Inferior parietal cortex (tissue), 1 donor: ENCODE data around the gene KNL1.
A peak's percentile ranks its signal among the peaks of the same experiment; 100 is the strongest.
"Not testable (repeated sequence)": the region's sequence is repeated elsewhere in the genome, so short reads cannot be mapped to it uniquely, and the experiment has no call there.

Experiments
- DNase-seq: peaks from one replicate; pipeline ENCODE4 v3.0.0-alpha.2; 2016; ENCODE audit errors: extremely low spot score

KNL1 gene, protein sequence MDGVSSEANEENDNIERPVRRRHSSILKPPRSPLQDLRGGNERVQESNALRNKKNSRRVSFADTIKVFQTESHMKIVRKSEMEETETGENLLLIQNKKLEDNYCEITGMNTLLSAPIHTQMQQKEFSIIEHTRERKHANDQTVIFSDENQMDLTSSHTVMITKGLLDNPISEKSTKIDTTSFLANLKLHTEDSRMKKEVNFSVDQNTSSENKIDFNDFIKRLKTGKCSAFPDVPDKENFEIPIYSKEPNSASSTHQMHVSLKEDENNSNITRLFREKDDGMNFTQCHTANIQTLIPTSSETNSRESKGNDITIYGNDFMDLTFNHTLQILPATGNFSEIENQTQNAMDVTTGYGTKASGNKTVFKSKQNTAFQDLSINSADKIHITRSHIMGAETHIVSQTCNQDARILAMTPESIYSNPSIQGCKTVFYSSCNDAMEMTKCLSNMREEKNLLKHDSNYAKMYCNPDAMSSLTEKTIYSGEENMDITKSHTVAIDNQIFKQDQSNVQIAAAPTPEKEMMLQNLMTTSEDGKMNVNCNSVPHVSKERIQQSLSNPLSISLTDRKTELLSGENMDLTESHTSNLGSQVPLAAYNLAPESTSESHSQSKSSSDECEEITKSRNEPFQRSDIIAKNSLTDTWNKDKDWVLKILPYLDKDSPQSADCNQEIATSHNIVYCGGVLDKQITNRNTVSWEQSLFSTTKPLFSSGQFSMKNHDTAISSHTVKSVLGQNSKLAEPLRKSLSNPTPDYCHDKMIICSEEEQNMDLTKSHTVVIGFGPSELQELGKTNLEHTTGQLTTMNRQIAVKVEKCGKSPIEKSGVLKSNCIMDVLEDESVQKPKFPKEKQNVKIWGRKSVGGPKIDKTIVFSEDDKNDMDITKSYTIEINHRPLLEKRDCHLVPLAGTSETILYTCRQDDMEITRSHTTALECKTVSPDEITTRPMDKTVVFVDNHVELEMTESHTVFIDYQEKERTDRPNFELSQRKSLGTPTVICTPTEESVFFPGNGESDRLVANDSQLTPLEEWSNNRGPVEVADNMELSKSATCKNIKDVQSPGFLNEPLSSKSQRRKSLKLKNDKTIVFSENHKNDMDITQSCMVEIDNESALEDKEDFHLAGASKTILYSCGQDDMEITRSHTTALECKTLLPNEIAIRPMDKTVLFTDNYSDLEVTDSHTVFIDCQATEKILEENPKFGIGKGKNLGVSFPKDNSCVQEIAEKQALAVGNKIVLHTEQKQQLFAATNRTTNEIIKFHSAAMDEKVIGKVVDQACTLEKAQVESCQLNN (N-terminal part only)

DNA sequence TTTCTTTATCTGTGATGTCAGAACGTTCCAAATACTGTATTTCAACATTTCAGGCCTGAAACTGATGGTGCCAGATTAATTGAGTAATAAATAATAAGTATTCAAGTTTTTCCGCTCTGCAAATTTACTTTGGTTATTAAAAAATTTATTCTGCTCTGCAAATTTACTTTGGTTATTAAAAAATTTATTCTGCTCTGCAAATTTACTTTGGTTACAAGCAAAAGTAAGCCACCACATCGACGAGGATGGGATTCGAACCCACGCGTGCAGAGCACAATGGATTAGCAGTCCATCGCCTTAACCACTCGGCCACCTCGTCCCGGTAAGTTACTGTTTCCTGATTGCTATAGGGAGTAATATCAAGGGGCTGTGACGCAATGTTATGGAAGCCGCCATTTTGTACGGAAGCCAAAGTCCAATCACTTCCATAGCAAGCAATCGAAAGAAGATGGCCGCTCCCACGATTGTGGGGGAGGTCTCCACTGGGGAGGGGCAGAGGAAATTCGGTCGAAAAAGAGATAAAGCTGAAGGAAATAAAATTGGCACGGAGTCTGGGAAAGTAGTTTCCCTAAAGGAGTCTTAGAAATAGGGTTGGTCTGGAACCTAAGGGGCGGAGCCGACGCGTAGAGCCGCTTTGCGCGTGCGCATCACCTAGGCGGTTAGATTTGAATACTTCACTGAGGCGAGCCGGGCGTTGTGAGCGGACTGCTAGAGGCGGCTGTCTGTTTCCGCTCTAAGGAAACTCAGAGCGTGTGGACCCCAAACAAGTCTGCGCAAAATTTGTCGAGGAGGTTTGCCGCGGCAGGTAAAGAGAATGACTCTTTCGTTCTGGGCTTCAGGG lies at the start of gene KNL1:
Gene KNL1 (plus strand): TSS at position 662 of the 841 bp plus-strand sequence. CDS start 8,683 bp downstream, outside the sequence.
- DNase-seq = peak; percentile 98

DNA sequence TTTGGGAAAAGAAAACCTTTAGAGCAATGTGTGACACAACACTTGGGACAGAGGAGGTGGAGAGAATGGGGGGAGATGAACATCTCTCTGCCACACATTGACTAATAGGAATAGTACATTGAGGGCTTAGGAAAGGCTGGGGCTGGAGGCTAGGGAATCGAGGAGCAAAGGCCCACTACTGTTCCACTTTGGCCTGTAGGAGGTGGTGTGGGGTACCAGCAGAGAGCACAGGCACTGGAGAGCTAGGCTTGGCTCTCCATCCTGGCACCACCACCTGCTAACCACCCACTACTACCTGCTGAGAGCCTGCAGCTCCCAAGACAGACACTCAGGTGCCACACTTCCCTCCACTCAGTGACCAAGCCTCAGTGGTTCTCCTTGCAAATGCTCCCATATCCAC lies 48.6 kb upstream of the KNL1 start:
- DNase-seq = no peak

DNA sequence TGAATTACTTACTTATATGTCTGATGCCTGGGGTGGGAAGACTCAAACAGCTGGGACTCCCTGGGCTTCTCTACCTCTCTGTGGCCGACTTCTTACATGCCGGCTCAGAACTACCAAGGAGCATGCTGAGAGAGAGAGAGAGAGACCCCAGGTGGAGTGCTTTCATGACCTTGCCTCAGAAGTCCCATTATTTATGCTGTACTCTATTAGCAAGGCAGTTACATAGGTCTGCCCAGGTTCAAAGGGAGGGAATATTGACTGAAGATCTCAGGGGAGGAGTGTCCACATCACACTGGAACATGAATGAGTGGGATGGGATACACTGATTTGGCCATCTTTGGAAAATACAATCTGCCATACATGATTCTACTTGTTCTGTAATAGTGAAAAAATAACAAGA lies 45.4 kb upstream of the KNL1 start:
- DNase-seq = no peak

DNA sequence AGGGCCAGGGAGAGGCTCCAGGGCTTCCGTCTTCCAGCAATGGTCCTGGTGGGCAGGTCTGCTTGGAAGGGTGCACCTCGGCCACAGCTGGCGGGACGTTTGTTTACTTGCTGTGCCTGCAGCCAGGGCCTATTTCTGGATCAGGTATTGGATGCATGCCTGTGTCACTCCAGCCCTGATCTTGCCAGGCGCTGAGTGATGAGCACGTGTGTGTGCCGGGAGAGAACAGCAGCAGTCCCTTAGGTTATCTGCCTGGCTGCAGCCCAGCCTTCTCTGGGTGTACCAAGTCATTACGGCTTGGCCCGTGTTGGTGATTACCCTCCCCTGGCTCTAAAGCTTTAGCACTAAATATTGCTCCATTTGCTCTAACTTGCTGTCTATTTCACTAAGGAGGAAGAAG lies 44.2 kb upstream of the KNL1 start:
- DNase-seq = no peak

DNA sequence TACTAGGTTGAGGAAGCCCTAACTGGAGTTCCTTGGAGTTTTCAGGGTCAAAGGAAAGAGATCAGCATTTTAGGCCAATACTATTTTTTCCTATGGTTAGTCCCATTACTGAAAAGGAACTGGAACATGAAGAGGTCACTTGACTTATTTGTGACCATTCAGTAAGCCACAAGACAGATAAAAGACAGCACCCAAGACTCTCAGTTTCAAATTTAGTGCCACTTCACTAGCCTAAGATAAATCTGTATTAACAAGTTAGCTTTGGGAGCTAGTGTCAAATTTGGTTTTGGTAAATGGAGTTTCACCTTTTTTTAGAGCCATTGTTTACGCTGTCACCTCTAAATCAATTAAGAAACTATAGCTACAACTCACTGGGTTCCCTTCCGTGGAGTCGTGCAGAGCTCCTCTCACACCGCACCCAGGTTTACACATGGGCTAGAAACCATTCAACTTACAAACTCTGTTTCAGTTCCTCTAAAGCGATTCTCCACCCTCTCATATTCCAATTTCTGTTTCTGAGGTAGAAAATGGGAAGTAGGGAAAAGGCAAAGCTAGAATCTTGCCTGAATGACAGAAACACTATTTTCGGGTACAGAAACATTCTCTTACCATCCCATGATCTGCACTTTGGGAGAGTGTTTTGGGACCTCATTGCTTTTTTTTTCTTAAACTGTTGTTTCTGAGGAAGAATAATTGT lies 43.6 kb upstream of the KNL1 start:
- DNase-seq = no peak

DNA sequence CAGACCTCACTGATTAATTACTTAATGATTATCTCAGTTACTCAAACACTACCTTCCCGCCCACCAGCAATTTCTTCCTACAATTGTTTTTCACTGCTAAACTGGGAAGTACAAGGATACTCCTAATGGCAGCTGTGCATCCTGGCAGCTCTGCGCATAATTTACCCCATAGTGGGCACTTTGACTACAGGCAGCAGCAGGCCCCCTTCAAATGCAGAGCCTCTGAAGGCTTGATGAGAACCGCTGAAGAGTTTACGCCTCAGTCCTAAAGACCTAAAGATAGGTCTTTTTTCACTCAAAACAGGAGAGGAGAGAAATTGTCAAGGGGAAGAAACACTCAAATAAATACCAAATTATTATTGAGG lies 39.9 kb upstream of the KNL1 start:
- no peak for DNase-seq

DNA sequence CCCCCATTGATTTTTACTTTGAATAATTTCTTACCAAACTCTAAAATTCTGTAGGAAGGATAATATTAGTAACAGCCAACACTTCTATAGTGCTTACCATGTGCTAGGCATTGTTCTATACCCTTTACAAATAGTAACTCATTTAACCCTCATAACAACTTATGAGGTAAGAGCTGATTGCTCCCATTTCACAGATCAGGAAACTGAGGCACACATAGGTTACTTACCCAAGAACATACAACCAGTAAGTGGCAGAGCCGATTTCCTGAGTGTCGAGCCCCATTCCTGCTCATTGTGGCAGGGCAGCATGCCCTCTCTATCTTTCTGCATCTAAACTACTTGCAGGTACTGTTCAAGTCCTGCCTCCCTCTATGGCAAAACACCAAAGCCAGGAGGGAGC lies 38.2 kb upstream of the KNL1 start:
- no peak for DNase-seq

DNA sequence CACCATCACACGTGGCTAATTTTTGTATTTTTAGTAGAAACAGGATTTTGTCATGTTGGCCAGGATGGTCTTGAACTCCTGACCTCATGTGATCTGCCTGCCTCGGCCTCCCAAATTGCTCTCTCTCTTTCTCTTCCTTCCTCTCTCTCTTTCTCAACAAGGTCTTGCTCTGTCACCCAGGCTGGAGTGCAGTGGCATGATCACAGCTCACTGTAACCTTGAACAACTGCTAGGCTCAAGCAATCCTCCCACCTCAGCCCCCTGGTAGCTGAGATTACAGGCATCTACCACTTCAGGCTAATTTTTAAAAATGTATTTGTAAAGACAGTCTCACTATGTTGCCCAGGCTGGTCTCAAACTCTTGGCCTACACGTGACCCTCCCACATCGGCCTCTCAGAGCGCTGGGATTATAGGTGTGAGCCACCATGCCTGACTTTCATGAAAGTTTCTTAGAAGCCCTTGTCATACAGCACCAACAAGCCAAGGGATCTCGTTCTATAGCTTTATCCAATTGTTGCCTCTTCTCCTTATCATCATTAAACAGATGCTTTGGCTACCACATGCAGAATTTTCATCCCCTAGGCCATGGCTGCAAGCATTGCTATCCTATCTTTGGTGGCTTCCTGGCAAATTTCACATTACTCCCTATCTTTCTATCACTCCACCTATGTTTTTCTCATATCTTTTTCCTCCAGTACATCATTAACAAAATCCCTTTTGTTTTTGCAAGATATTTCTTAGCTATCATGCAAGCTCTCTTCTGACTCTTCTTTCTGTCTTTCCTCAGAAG lies 34.9 kb upstream of the KNL1 start:
- DNase-seq = no peak

DNA sequence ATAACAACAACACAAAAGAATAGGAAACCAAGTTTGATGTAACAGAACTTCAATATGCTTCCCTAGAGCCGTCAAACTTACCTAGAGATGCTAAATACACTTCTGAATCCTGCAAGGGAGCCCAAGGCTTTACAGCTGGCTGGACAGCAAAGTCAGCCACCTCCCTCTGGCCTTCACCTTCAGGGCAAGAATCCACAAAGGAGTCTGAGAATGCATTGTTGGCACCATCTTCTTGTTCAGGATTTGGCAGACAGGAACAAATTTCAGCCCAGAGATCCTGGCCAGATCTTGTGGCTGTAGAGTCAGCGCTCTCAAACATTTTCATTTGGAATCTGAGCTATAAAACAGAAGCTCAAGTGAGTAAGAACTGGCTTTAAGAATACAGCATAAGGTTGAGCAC lies 31.4 kb upstream of the KNL1 start:
- DNase-seq = no peak

DNA sequence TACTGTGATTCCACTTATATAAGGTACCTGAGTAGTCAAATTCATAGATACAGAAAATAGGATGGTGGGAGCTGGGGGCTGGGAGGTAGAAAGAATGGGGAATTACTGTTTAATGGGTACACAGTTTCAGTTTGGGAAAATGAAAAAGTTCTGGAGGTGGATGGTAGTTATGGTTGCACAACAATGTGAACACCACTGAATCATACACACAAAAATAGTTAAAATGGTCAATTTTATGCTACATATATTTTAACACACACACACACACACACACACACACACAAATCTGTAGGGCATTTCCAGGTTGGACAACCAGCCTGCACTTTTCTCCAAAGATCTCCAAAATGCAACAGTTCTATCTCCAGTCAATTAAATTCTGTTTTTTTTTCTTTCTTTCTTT lies 30.6 kb upstream of the KNL1 start:
- DNase-seq = no peak

DNA sequence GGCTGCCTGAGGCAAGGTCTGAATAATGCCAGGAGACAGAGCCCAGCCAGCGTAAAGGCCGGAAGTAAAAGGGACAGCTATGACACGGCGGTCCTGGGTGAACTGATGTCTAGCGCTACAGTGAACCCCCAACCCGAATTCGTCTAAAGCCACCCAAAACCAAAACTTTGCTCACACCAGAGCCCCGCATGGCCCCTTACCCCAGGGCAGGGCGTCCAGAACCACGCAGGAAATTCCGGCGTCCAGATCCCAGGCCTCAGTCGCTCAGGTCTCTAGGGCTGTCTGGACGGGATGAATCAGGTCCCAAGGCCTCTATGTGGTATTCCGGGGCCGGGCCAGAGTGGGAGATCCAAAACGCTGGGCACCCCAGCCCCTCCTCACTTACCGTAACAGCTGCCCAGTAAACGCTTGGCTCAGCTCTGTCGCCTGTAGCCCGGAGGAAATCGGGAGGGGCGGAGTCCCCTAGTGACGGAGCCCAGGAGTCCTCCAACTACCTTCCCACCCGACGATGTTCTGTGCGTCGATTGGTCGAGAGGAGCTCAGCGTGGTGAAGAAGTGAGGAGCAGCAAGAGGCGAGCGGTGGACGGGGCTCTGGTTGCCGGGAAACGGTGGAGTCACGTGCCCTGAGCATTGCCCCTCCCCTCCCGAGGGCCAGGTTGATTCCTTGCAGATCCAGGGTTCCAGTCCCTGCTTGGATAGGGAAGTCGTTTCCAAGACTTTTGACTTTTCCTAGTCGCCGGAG lies 29.3 kb upstream of the KNL1 start, which contains the start of gene CCDC32:
Gene CCDC32 (minus strand): TSS at position 452 of the 742 bp plus-strand sequence. CDS start 2,027 bp downstream, outside the sequence.
- DNase-seq = peak; percentile 99

DNA sequence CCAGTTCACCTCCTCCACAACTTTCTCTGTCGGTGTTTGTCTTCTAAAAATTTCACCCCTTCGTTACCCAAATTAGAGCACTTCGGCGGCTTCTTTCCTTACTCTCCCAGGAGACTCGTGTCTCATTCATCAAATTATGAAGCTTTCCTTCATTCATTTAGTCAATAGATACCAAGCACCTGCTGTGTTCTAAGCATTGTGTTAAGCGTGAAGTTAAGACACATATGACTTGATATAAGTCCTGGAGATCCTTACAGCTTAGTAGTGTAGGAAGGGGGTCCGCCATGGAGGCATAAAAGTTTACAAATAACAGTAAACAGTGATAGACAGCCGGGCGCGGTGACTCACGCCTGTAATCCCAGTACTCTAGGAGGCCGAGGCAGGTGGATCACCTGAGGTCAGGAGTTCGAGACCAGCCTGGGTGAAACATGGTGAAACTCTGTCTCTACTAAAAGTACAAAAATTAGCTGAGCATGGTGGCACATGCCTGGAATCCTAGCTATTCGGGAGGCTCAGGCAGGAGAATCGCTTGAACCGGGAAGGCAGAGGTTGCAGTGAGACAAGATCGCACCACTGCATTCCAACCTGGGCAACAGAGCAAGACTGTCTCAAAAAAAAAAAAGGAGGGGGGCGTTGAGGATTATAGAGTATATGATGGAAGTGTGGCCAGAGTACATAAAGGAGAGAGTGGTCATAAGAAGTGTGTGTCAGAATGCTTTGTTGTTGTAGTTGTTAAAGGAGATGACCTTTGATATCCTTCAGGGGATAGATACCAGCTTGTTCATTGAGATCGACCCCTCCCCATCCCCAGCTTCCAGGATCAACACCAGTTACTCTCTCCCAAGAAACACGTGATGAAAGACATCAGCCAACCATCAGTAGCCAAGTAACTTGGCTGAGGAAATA lies 28.5 kb upstream of the KNL1 start:
- DNase-seq = no peak

DNA sequence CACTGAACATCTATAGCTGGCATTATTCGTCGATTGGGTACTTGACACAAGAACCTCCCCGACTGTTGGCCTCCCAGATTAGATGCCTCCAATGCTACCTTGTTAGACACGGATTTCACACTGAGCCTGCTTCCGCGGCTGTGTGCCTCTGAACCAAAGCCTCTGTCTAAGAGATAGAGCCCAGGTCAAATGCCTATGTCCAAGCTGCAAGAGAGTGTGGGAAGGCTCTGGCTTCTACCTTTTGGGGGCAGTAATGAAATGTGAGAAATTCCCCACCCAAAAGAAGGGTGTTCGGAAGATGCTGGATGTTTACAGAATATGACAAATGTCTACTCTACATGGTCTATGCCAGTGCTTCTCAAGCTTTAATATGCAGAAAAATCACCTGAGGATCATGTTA lies 26.9 kb upstream of the KNL1 start:
- DNase-seq = no peak

DNA sequence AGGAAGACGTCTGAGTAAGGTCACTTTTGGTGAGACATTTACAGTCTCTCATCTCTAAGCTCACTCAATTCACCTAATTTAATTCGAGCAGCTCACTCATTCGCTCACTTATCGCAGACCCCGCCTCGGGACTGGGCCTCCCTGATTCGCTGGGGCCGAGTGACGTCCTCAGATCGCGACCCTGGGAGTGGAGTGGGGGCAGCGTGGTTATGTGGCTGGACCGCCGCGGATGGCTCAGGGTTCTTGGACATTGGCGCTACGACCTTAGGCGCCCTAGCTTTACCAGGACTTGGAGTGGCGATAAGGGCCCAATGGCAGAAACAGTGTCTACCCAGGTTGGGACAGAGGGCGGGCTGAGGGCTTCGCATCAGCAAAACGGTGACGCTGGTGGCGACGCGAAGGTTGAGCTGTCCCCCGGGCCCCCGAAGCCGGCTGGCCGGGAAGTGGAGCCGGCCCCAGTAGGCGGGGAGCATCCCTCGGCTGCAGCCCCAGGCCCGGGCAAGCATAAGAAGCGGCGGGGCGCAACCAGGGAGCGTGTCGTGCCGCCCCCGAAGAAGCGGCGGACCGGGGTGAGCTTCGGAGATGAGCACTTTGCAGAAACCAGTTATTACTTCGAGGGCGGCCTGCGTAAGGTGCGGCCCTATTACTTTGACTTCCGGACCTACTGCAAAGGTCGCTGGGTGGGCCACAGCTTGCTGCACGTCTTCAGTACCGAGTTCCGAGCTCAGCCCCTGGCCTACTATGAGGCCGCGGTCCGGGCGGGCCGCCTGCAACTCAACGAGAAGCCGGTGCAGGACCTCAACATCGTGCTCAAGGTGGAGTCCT lies 24.7 kb upstream of the KNL1 start, which contains the start of gene RPUSD2:
Gene RPUSD2 (plus strand): TSS at position 171 of the 825 bp plus-strand sequence. CDS start 39 bp downstream, at position 210.
- DNase-seq = peak; percentile 96

DNA sequence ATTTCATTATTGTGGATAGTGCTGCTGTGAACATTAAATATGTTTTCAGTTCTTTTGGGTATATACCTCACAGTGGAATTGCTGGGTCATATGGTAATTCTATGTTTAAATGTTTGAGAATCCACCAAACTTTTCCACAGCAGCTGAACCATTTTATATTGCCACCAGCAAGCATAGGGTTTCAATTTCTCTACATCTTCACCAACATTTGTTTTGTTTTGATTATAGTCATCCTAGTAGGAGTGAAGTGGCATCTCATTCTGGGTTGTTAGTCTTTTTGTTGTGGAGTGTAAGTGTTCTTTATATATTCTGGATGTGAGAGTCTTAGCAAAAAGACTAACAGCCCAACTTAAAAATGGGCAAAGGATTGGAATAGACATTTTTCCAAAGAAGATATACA lies 18.9 kb upstream of the KNL1 start:
- no peak for DNase-seq

DNA sequence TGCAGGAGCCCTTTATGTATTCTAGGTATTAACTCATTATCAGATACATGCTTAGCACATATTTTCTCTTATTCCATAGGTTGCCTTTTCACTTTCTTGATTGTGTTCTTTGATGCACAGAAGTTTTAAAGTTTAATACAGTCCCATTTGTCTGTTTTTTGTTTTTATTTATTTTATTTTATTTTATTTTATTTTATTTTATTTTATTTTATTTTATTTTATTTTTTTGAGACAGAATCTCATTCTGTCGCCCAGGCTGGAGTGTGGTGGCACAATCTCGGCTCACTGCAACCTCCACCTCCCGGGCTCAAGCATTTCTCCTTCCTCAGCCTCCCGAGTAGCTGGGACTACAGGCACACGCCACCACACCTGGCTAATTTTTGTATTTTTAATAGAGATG lies 17.1 kb upstream of the KNL1 start:
- DNase-seq = not testable (repeated sequence)

DNA sequence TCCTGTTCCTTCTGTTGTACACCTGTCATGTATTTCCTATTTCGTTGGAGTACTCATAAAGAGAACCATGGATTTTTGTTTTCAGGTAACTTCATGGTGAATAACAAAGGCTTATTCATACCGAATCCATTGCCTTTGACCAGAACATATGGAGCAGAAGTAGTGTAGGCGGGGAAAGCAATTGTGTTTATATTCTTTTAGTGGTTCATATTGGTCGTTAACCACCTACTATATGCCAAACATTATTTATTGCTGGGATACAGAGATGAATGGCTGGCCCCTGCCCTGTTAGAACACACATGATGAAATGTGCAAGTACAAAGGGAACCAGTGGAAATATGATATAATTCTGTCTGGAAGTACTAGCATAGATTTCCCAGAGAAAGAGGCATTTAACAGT lies 15.2 kb upstream of the KNL1 start:
- no peak for DNase-seq
